GM21423 (cell line): Measurements from ENCODE around the gene LIMK2.
"Not testable (repeated sequence)": the region's sequence is repeated elsewhere in the genome, so short reads cannot be mapped to it uniquely, and the experiment has no call there.

Source experiments
- ATAC-seq: cut with Tn5 transposase; IDR thresholded peaks from one replicate; pipeline ENCODE4 v1.9.1; 2021; ENCODE audit warnings: mild to moderate bottlenecking, moderate library complexity; ENCODE audit not compliant: unreplicated experiment

Gene LIMK2

GRCh38 chr22:31211862-31212730 lies at the start of gene LIMK2:
TSS of gene LIMK2 (plus strand) at chr22:31212298. CDS start at chr22:31212409, 111 bp downstream.
- ATAC-seq: peak; percentile 85

DNA sequence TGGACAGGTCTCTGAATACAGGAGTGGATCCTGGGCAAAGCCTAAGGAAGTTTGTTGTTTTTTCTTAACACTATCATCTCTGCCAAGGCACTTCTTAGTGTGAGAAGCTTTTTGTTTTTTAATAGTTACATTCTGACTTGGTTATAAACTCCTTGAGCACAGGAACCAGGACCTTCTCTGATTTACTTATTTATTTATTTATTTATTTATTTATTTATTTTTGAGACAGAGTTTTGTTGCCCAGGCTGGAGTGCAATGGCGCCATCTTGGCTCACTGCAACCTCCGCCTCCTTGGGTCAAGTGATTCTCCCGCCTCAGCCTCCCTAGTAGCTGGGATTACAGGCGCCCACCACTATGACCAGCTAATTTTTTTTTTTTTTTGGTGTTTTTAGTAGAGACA lies 41.1 kb upstream of the LIMK2 start:
- ATAC-seq: no peak

GRCh38 chr22:31171734-31172133 lies 40.4 kb upstream of the LIMK2 start:
- ATAC-seq: not testable (repeated sequence)

DNA sequence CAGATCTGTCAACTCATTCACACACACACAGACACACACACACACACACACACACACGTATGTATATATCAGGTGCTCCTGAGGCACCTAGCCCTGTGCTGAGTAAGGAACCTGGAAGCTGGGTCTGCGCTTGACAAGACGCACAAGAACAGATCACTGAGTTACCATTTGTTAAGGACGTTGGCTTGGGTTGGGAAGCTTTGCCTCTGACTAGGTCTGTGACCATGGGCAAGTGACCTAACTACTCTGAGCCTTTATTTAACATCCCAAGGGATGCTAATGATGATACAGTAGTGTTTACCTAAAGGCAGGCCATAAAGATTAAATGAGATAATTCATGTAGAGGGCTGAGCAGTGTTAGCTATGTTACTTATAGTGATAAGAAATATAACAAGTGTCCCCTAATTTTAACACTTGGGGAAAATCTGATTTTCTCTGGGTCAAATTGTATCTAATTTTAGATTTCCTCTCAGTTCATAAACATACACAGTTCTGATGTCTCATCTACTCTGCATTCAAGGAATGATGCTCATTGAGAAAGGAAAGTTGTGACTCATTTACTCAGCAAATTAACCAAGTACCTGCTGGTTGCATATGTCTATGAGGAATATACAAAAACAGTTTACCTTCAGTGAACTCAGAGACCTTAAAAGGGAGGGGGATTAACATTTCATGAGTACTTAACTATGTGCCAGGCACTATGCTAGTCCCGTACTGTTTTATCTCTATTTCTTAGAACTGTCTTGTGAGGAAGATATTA lies 38.5 kb upstream of the LIMK2 start:
- no peak for ATAC-seq

GRCh38 chr22:31176923-31177322 lies 35.2 kb upstream of the LIMK2 start:
- ATAC-seq: no peak

GRCh38 chr22:31177420-31178162 lies 34.5 kb upstream of the LIMK2 start:
- ATAC-seq: no peak

- ATAC-seq: no peak
These were observed 33.2 kb upstream of the LIMK2 start for GRCh38 chr22:31178859-31179258.

- no peak for ATAC-seq
These were observed 32.8 kb upstream of the LIMK2 start for GRCh38 chr22:31179345-31179744.

- no peak for ATAC-seq
These were observed 28.1 kb upstream of the LIMK2 start for GRCh38 chr22:31184015-31184414.

DNA sequence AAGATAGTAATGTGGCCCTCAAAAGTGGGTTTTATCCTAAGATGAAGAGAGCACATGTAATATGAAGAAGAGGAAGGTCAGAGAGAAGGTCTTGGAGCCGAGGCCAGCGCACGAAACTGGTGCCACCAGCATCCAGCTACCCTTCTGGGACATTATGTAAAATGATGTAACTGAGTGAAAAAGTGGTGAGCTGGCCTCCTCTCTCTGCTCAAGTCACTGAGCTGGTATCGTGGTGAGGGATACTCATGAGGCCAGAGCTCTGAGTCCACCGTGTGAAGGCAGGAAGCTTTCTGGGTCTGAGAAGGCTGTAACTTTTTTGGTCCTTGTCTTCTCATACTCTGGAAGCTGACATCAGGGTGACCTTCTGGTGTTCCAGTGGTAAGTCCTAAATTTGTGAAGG lies 27.0 kb upstream of the LIMK2 start:
- ATAC-seq: no peak

GRCh38 chr22:31187627-31188026 lies 24.5 kb upstream of the LIMK2 start:
- no peak for ATAC-seq

DNA sequence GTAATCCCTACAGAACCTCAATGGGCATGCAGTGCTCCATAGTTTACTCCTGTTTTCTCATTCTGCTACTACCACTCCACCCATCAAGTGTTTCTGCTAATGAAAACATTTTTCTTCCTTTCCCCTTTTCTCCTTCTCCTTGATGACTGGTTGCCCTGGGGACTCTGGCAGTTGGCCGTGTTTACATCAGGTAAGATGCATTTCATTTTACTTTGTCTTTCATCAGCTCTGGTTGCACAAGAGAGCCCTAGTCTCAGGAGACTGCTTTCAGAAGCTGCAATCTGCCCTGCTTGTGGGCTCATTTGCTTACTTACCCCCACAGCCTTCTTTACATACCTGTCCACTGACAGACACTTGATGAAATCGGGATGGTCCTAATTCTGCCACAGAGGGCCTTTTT lies 19.6 kb upstream of the LIMK2 start:
- no peak for ATAC-seq

GRCh38 chr22:31193092-31193491 lies 19.0 kb upstream of the LIMK2 start:
- ATAC-seq: no peak

DNA sequence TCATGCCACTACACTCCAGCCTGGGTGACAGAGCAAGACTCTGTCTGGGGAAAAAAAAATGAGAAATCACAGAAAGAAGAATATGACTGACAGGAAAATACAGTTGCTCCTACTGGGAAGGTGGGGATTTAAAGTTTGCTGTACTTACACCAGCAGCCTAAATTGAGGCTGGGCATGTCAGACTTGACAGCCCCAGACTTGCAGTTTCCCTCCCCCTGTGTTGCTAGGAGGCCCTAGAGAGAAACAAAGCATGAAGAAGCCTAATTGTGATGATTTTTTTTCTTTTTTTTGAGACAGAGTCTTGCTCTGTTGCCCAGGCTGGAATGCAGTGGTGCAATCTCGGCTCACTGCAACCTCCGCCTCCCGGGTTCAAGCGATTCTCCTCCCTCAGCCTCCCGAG lies 17.4 kb upstream of the LIMK2 start:
- not testable (repeated sequence) for ATAC-seq

DNA sequence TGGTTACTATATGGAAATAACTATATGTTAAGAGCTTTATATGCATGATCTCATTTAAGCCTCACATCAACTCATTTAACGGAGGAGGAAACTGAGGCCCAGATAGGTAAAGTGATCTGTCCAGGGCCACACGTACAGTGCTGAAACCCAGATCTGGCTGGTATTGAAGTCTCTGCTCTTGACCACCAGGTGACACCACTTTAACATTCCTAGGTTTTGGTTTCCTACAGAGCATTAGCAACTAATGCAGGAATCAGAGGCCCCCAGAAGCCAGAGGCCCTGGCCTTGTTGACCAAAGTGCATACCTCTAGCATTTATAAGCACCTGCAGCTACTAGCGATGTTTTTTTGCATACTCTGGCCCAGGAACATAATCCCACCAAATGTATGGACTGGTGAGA lies 12.9 kb upstream of the LIMK2 start:
- no peak for ATAC-seq

GRCh38 chr22:31204352-31204984 lies 7.6 kb upstream of the LIMK2 start:
- ATAC-seq: not testable (repeated sequence)

- not testable (repeated sequence) for ATAC-seq
These were observed 7.0 kb upstream of the LIMK2 start for GRCh38 chr22:31205059-31205458.

- not testable (repeated sequence) for ATAC-seq
These were observed 5.6 kb upstream of the LIMK2 start for GRCh38 chr22:31206460-31206859.

GRCh38 chr22:31206896-31207687 lies 5.0 kb upstream of the LIMK2 start:
- no peak for ATAC-seq
